ENCODE results near the gene DDX25.

GRCh38 chr11:125952973-125953372 is 48.7 kb downstream of the DDX25 start:
- TF ChIP-seq CTCF (IDR thresholded peaks at IDR 0.05), result no peak
- peak; percentile 61 to 70 for TF ChIP-seq POLR2AphosphoS5 (IDR thresholded peaks at IDR 0.05)
- no peak for TF ChIP-seq POLR2A (IDR thresholded peaks at IDR 0.05; ENCODE audit: low read depth)
- no peak for TF ChIP-seq EP300 (IDR thresholded peaks at IDR 0.05)

Measured in esophagus muscularis mucosa (tissue), 4 donors.